ENCODE measurements around the gene DDX10. TPM values are rescaled to one million over a fixed set of nuclear protein-coding genes. Genes with fewer than 3 reads are reported as not detected.

Gene DDX10
- total and polyA plus RNA-seq, 2 of the 8 experiments (the other 6 are each of a cell fraction or from before 2014, with no cell fraction given), result 49.2 to 52.2 TPM

DNA sequence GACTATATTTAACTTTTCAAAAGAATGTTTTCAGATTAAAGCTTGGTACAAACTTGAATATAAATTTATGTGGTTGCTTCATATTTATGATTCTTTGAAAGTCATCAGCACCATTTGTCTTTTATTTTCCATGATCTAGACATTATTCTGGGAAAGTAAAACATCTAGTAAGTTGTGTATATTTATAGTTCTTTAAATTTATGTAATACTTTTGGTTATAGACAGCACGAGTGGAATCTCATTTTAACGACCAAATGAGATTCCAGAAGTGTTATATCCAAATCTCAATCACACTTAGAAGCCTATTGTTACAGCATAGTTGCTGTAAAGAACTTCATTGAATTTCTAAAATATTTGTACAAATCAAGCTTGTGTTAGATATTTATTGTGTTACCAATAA lies 212.3 kb downstream of the DDX10 start:
- no peak overlapping the region for H2BK15ac ChIP-seq (ENCODE audit: low read length)
- no peak overlapping the region for H3K18ac ChIP-seq (ENCODE audit: extremely low read depth, low read length)
- FAIRE-seq (no peak), DNase-seq (ENCODE audit: low read depth in 1 of 2, low spot score in 2 of 2) (no peak)
- H4K8ac ChIP-seq (ENCODE audit: extremely low read depth, insufficient read depth, low read length), result no peak overlapping the region
- no peak overlapping the region for H3K14ac ChIP-seq (ENCODE audit: insufficient read length)
- WGBS, 2 experiments (ENCODE audit: extremely low coverage in 1 of 2, insufficient coverage in 1 of 2, insufficient read length in 1 of 2, insufficient replicate concordance in 2 of 2, low coverage in 1 of 2, low lambda C conversion rate in 2 of 2, missing lambda C conversion rate in 1 of 2), result 92% methylated on average over 2 of the region's 2 CpGs; no CpG with 5 or more reads in 1 of the 2 experiments
- no peak overlapping the region for H3K4ac ChIP-seq (replicated peaks; ENCODE audit: insufficient read length, low read depth, low read length)
- ChIA-PET POLR2A (ENCODE audit: partially characterized antibody) (no interaction called here), CTCF (ENCODE audit: partially characterized antibody) (interaction anchor here (0.6 to 2.3 kb wide), 5 partner anchors 9 to 213 kb away, joined by 3 to 8 read pairs (median 3); no protein-coding TSS in a partner anchor)
- H4K91ac ChIP-seq (replicated peaks; ENCODE audit: insufficient read length, low read length), result no peak overlapping the region
- H3K4me3 ChIP-seq (ENCODE audit: extremely low read depth in 1 of 4, insufficient read depth in 2 of 4, low read depth in 3 of 4, low read length in 4 of 4), result no peak overlapping the region
- no peak overlapping the region for H2AK5ac ChIP-seq (ENCODE audit: low read depth, low read length)
- no peak overlapping the region for H2AFZ ChIP-seq (ENCODE audit: low read length)
- no peaks in the 10 kb centered on the region for H3K36me3 ChIP-seq (ENCODE audit: control insufficient read depth in 2 of 4, insufficient read depth in 4 of 4, low read length in 3 of 4)
- no peak overlapping the region for H3K27ac ChIP-seq (ENCODE audit: low read depth, low read length)
- H3K9ac ChIP-seq (replicated peaks in 1 of 4; ENCODE audit: extremely low read depth in 1 of 4, low read depth in 3 of 4, low read length in 3 of 4), result no peak overlapping the region
- no peak overlapping the region for H2BK5ac ChIP-seq (ENCODE audit: low read depth, low read length)
- H3K4me1 ChIP-seq (replicated peaks in 1 of 4; ENCODE audit: control insufficient read depth in 3 of 4, insufficient read depth in 4 of 4, low read length in 3 of 4), result peaks cover 0 to 7% (median 0%) of the 10 kb centered on the region in 4 experiments; a peak in 2 of 7 replicates
- no peak overlapping the region for H3K23ac ChIP-seq (ENCODE audit: insufficient read length)
- H4K20me1 ChIP-seq (replicated peaks in 1 of 2; ENCODE audit: control insufficient read depth in 1 of 2, insufficient read depth in 2 of 2, low read length in 2 of 2), result no peaks in the 10 kb centered on the region
- H3K27me3 ChIP-seq (replicated peaks in 1 of 4; ENCODE audit: control insufficient read depth in 3 of 4, extremely low read depth in 1 of 4, insufficient read depth in 3 of 4, low read length in 3 of 4), result no peaks in the 10 kb centered on the region
- no peak overlapping the region for H4K5ac ChIP-seq (ENCODE audit: insufficient read length, low read depth, low read length)
- H3K9me3 ChIP-seq (ENCODE audit: insufficient read depth in 2 of 2, low read depth in 1 of 2, low read length in 1 of 2), result no peaks in the 10 kb centered on the region
- no peak overlapping the region for H3K56ac ChIP-seq (replicated peaks; ENCODE audit: insufficient read length, low read depth, low read length)
- H2BK20ac ChIP-seq (ENCODE audit: low read length), result no peak overlapping the region
- H3K79me2 ChIP-seq (ENCODE audit: control insufficient read depth in 1 of 2, insufficient read depth in 2 of 2, low read length in 2 of 2), result no peaks in the 10 kb centered on the region
- no peak overlapping the region for H2BK12ac ChIP-seq (ENCODE audit: low read depth, low read length)
- H3K4me2 ChIP-seq (ENCODE audit: insufficient read depth in 1 of 2, low read depth in 2 of 2, low read length in 2 of 2), result no peak overlapping the region
- no peak overlapping the region for H2BK120ac ChIP-seq (replicated peaks; ENCODE audit: low read depth, low read length)
- no peaks in the 10 kb centered on the region; the same call in 1 of the 2 replicates for H3K23me2 ChIP-seq (ENCODE audit: low read depth, low read length)
- no peaks in the 10 kb centered on the region for H3K79me1 ChIP-seq (ENCODE audit: low read depth, low read length)
- TF ChIP-seq YY1 (IDR thresholded peaks at IDR 0.05; ENCODE audit: low read depth, low read length), result no peak

Data from H1 (cell line).